ENCODE measurements around the gene G6PC2.

- TF ChIP-seq USF2 (CRISPR knock-in tag; IDR thresholded peaks at IDR 0.05): no peak
- TF ChIP-seq CTCF (IDR thresholded peaks at IDR 0.05): no peak; the same call in 1 of the 2 replicates
- no peak for TF ChIP-seq ATF3 (CRISPR knock-in tag; conservative IDR thresholded peaks at IDR 0.05)
- no peak for TF ChIP-seq SP1 (CRISPR knock-in tag; conservative IDR thresholded peaks at IDR 0.05)
- no peak for TF ChIP-seq RELA (CRISPR knock-in tag; IDR thresholded peaks at IDR 0.05; ENCODE audit: borderline replicate concordance)
- no peak for TF ChIP-seq NFE2L1 (CRISPR knock-in tag; IDR thresholded peaks at IDR 0.05)
- no peak for TF ChIP-seq CREB1 (CRISPR knock-in tag; IDR thresholded peaks at IDR 0.05)
- no peak for TF ChIP-seq PREB (CRISPR knock-in tag; IDR thresholded peaks at IDR 0.05; ENCODE audit: borderline replicate concordance)
- no peak for TF ChIP-seq E2F1 (CRISPR knock-in tag; IDR thresholded peaks at IDR 0.05)
- TF ChIP-seq EMX1 (CRISPR knock-in tag; IDR thresholded peaks at IDR 0.05): no peak
- TF ChIP-seq FOXJ3 (CRISPR knock-in tag; IDR thresholded peaks at IDR 0.05; ENCODE audit: borderline replicate concordance): no peak
- TF ChIP-seq STAT6 (CRISPR knock-in tag; conservative IDR thresholded peaks at IDR 0.05; ENCODE audit: low read depth): no peak
- no peak for TF ChIP-seq CBFB (CRISPR knock-in tag; IDR thresholded peaks at IDR 0.05; ENCODE audit: low read depth)
Measured at GRCh38 chr2:168949324-168949723, 48.2 kb downstream of the G6PC2 start.
